Stimulated activated naive CD4-positive, alpha-beta T cell (primary cell): ENCODE data around the gene NKAPD1.
"Not testable (repeated sequence)": the region's sequence is repeated elsewhere in the genome, so short reads cannot be mapped to it uniquely, and the experiment has no call there.

Experiments
- DNase-seq, 6 experiments: peaks; one replicate each; lab custom pipeline; 2025; lab: John Stamatoyannopoulos, UW

NKAPD1 gene

GRCh38 chr11:112086422-112087191, 12.5 kb downstream of the NKAPD1 start, which contains the start of the genes SDHD and TIMM8B:
Gene SDHD (plus strand): TSS chr11:112086873. CDS start chr11:112086908, 35 bp downstream.
Gene TIMM8B (minus strand): TSS chr11:112086756. CDS start chr11:112086723, 33 bp downstream.
- DNase-seq = peak; percentile 85 to 98 (median 96)

GRCh38 chr11:112087212-112087611, 13.1 kb downstream of the NKAPD1 start:
- peak in 1 of 6 experiments; percentile 20 for DNase-seq

GRCh38 chr11:112095302-112095701, 21.2 kb downstream of the NKAPD1 start:
- not testable (repeated sequence) for DNase-seq

- no peak for DNase-seq
Measured at GRCh38 chr11:112096194-112096593, 22.1 kb downstream of the NKAPD1 start.

- DNase-seq = no peak
Measured at GRCh38 chr11:112097734-112098528, 23.8 kb downstream of the NKAPD1 start.

GRCh38 chr11:112100462-112100861, 26.4 kb downstream of the NKAPD1 start:
- DNase-seq = no peak

GRCh38 chr11:112103446-112103845, 29.3 kb downstream of the NKAPD1 start:
- DNase-seq = no peak

- no peak for DNase-seq
Measured at GRCh38 chr11:112106070-112106469, 32.0 kb downstream of the NKAPD1 start.

GRCh38 chr11:112113539-112114457, 39.7 kb downstream of the NKAPD1 start:
- peak in 3 of 6 experiments; percentile 7 to 39 (median 29) for DNase-seq

GRCh38 chr11:112114460-112114859, 40.4 kb downstream of the NKAPD1 start:
- DNase-seq = no peak

- DNase-seq = no peak
Measured at GRCh38 chr11:112115386-112115785, 41.3 kb downstream of the NKAPD1 start.

- DNase-seq = no peak
Measured at GRCh38 chr11:112118176-112118575, 44.1 kb downstream of the NKAPD1 start.

GRCh38 chr11:112121981-112122615, 48.0 kb downstream of the NKAPD1 start:
- DNase-seq = no peak

GRCh38 chr11:112123129-112123528, 49.0 kb downstream of the NKAPD1 start:
- DNase-seq = no peak

- no peak for DNase-seq
Measured at GRCh38 chr11:112127056-112127455, 53.0 kb downstream of the NKAPD1 start.

GRCh38 chr11:112128483-112129121, 54.5 kb downstream of the NKAPD1 start:
- DNase-seq = no peak

- no peak for DNase-seq
Measured at GRCh38 chr11:112129656-112130055, 55.6 kb downstream of the NKAPD1 start.

GRCh38 chr11:112132737-112133136, 58.6 kb downstream of the NKAPD1 start:
- no peak for DNase-seq

- no peak for DNase-seq
Measured at GRCh38 chr11:112134473-112134872, 60.4 kb downstream of the NKAPD1 start.
